NCI-H345 (cell line): Measurements from ENCODE around the gene FAM83G.
"Not testable (repeated sequence)": the region's sequence is repeated elsewhere in the genome, so short reads cannot be mapped to it uniquely, and the experiment has no call there.

Experiments
- DNase-seq: peaks from one replicate; lab custom pipeline; 2025; lab: John Stamatoyannopoulos, UW

Gene FAM83G

GRCh38 chr17:19023209-19023999, 18.8 kb upstream of the FAM83G start:
- DNase-seq = no peak

GRCh38 chr17:19022747-19023146, 18.2 kb upstream of the FAM83G start:
- no peak for DNase-seq

- no peak for DNase-seq
These were observed 17.6 kb upstream of the FAM83G start for GRCh38 chr17:19022128-19022527.

- DNase-seq = no peak
These were observed 17.1 kb upstream of the FAM83G start for GRCh38 chr17:19021622-19022083.

- DNase-seq = not testable (repeated sequence)
These were observed 16.6 kb upstream of the FAM83G start for GRCh38 chr17:19021011-19021621.

GRCh38 chr17:19020016-19020415, 15.5 kb upstream of the FAM83G start:
- no peak for DNase-seq

GRCh38 chr17:19019041-19019941, 14.7 kb upstream of the FAM83G start:
- DNase-seq = peak; percentile 16

GRCh38 chr17:19018600-19018950, 14.0 kb upstream of the FAM83G start:
- no peak for DNase-seq

- no peak for DNase-seq
These were observed 13.4 kb upstream of the FAM83G start for GRCh38 chr17:19017804-19018599.

GRCh38 chr17:19017401-19017800, 12.8 kb upstream of the FAM83G start:
- no peak for DNase-seq

GRCh38 chr17:19016881-19017280, 12.3 kb upstream of the FAM83G start:
- DNase-seq = no peak

GRCh38 chr17:19016297-19016696, 11.7 kb upstream of the FAM83G start:
- DNase-seq = no peak

- no peak for DNase-seq
These were observed 10.9 kb upstream of the FAM83G start for GRCh38 chr17:19015428-19015827.

- DNase-seq = no peak
These were observed 10.2 kb upstream of the FAM83G start for GRCh38 chr17:19014628-19015215.

GRCh38 chr17:19013806-19014627, 9.5 kb upstream of the FAM83G start:
- DNase-seq = no peak

GRCh38 chr17:19013226-19013625, 8.7 kb upstream of the FAM83G start:
- DNase-seq = no peak

GRCh38 chr17:19012171-19013080, 7.9 kb upstream of the FAM83G start:
- no peak for DNase-seq

- DNase-seq = no peak
These were observed 7.0 kb upstream of the FAM83G start for GRCh38 chr17:19011581-19011980.

GRCh38 chr17:19010729-19011505, 6.4 kb upstream of the FAM83G start:
- DNase-seq = no peak
